SK-N-SH treated with all-trans-retinoic acid at 6 μM for 48 hours (cell line): Measurements from ENCODE around the gene SMARCC2.

Experiments
- ATAC-seq: fragments of 200-7000 bp; cut with Tn5 transposase; 3 replicates; pipeline ENCODE4 v1.9.1; 2020; ENCODE audit warnings: mild to moderate bottlenecking, moderate library complexity
- BACH2 ChIP-seq: fragments of 250-450 bp; sonication (Bioruptor Pico); IDR thresholded peaks from 2 replicates; pipeline ENCODE4 v1.9.0; 2021; ENCODE audit warnings: mild to moderate bottlenecking, borderline replicate concordance
- CREB5 ChIP-seq: fragments of 250-450 bp; sonication (Bioruptor Pico); IDR thresholded peaks from 2 replicates; pipeline ENCODE4 v1.5.1; 2020; ENCODE audit warnings: low read depth, mild to moderate bottlenecking, moderate library complexity
- CSDC2 ChIP-seq: fragments of 250-450 bp; sonication (Bioruptor Pico); IDR thresholded peaks from 2 replicates; pipeline ENCODE4 v1.5.0; 2020; ENCODE audit warnings: mild to moderate bottlenecking, moderate library complexity
- CSRNP3 ChIP-seq: fragments of 250-450 bp; sonication (Bioruptor Pico); IDR thresholded peaks from 2 replicates; pipeline ENCODE4 v1.5.1; 2021; ENCODE audit warnings: mild to moderate bottlenecking, moderate library complexity
- ESRRG ChIP-seq: fragments of 250-450 bp; sonication (Bioruptor Pico); IDR thresholded peaks from 2 replicates; pipeline ENCODE4 v1.6.1; 2021; ENCODE audit warnings: mild to moderate bottlenecking
- GLIS3 ChIP-seq: fragments of 250-450 bp; sonication (Bioruptor Pico); IDR thresholded peaks from 2 replicates; pipeline ENCODE4 v1.5.0; 2020; ENCODE audit warnings: mild to moderate bottlenecking, moderate library complexity
- ISL1 ChIP-seq: fragments of 250-450 bp; sonication (Bioruptor Pico); IDR thresholded peaks from 2 replicates; pipeline ENCODE4 v2.1.2; 2022; ENCODE audit warnings: mild to moderate bottlenecking, moderate library complexity
- OSR1 ChIP-seq: fragments of 250-450 bp; sonication (Bioruptor Pico); IDR thresholded peaks from 2 replicates; pipeline ENCODE4 v1.8.0; 2022; ENCODE audit warnings: moderate library complexity, mild to moderate bottlenecking, inconsistent platforms
- SNAI2 ChIP-seq: fragments of 250-450 bp; sonication (Bioruptor Pico); IDR thresholded peaks from 2 replicates; pipeline ENCODE4 v1.5.0; 2020; ENCODE audit warnings: mild to moderate bottlenecking, moderate library complexity
- TOX ChIP-seq: fragments of 250-450 bp; sonication (Bioruptor Pico); IDR thresholded peaks from 2 replicates; pipeline ENCODE4 v1.8.0; 2021; ENCODE audit warnings: mild to moderate bottlenecking, moderate library complexity, borderline replicate concordance
- TSHZ2 ChIP-seq: fragments of 250-450 bp; sonication (Bioruptor Pico); IDR thresholded peaks from 2 replicates; pipeline ENCODE4 v1.5.0; 2020; ENCODE audit warnings: mild to moderate bottlenecking, moderate library complexity
- ZC3H10 ChIP-seq: fragments of 250-450 bp; sonication (Bioruptor Pico); IDR thresholded peaks from 2 replicates; pipeline ENCODE4 v1.5.1; 2021; ENCODE audit warnings: mild to moderate bottlenecking, moderate library complexity
- ZFP3 ChIP-seq: fragments of 250-450 bp; sonication (Bioruptor Pico); IDR thresholded peaks from 2 replicates; pipeline ENCODE4 v1.5.0; 2020; ENCODE audit warnings: mild to moderate bottlenecking, moderate library complexity
- ZFP30 ChIP-seq: fragments of 450-650 bp; formaldehyde crosslinking; IDR thresholded peaks from 2 replicates; pipeline ENCODE4 v1.5.0; 2022; ENCODE audit warnings: mild to moderate bottlenecking, moderate library complexity
- ZNF70 ChIP-seq: fragments of 450-650 bp; formaldehyde crosslinking; IDR thresholded peaks from 2 replicates; pipeline ENCODE4 v1.5.0; 2020; ENCODE audit warnings: mild to moderate bottlenecking, moderate library complexity
- TF ChIP-seq, protein P1 (sequence below): fragments of 250-450 bp; sonication (Bioruptor Pico); IDR thresholded peaks from 2 replicates; pipeline ENCODE4 v1.8.0; 2020; ENCODE audit warnings: mild to moderate bottlenecking, moderate library complexity, borderline replicate concordance

SMARCC2 gene

GRCh38 chr12:56198836-56199235 lies 9.6 kb upstream of the SMARCC2 start (continued):
- TF ChIP-seq ESRRG (CRISPR knock-in tag), result peak; percentile 52; the same call in 1 of the 2 replicates
- no peak for TF ChIP-seq BACH2 (CRISPR knock-in tag)
- TF ChIP-seq GLIS3 (CRISPR knock-in tag), result peak; percentile 13; the same call in 1 of the 2 replicates
- no peak for TF ChIP-seq SNAI2 (CRISPR knock-in tag)

- TF ChIP-seq ZNF70 (CRISPR knock-in tag), result no peak
- TF ChIP-seq ZFP3 (CRISPR knock-in tag), result no peak
- no peak for TF ChIP-seq ISL1 (CRISPR knock-in tag)
- no peak for TF ChIP-seq OSR1 (CRISPR knock-in tag)
- TF ChIP-seq GLIS3 (CRISPR knock-in tag), result no peak
- no peak for TF ChIP-seq TSHZ2 (CRISPR knock-in tag)
- no peak for TF ChIP-seq ZC3H10 (CRISPR knock-in tag)
- no peak for TF ChIP-seq TOX (CRISPR knock-in tag)
- no peak for TF ChIP-seq ZFP30
- ATAC-seq, result no peak
Measured at GRCh38 chr12:56197921-56198635, 8.8 kb upstream of the SMARCC2 start.

DNA sequence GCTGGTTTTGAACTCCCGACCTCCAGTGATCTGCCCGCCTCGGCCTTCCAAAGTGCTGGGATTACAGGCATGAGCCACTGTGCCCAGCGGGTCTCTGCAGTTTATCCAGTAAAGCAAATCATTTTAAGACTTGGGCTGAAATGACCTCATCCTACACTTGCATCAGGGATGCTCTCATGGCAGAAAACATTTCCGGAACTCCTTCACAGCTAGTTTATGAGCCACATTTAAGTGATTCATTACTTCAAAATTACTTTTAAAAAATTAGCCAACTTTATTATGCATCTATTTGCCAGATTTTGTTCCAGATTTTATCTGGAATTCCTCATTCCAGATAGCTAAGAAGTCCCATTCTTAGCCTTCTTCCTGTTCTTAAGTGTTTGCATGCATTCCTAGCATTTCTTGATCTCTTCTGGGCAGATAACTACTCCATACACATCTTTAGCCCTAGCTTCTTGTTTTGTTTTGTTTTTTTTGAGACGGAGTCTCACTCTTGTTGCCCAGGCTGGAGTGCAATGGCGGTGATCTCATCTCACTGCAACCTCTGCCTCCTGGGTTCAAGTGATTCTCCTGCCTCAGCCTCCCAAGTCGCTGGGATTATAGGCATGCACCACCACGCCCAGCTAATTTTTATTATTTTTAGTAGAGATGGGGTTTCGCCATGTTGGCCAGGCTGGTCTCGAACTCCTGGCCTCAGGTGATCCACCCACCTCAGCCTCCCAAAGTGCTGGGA lies 7.7 kb upstream of the SMARCC2 start:
- peak; percentile 97 for TF ChIP-seq CREB5 (CRISPR knock-in tag)
- 0 out of 2 replicates have a peak, but pooled peaks have one; percentile 17 for TF ChIP-seq CSDC2 (CRISPR knock-in tag)
- peak; percentile 74 for TF ChIP-seq ZFP3 (CRISPR knock-in tag)
- 0 out of 2 replicates have a peak, but pooled peaks have one; percentile 68 for TF ChIP-seq ESRRG (CRISPR knock-in tag)
- TF ChIP-seq, protein P1, sequence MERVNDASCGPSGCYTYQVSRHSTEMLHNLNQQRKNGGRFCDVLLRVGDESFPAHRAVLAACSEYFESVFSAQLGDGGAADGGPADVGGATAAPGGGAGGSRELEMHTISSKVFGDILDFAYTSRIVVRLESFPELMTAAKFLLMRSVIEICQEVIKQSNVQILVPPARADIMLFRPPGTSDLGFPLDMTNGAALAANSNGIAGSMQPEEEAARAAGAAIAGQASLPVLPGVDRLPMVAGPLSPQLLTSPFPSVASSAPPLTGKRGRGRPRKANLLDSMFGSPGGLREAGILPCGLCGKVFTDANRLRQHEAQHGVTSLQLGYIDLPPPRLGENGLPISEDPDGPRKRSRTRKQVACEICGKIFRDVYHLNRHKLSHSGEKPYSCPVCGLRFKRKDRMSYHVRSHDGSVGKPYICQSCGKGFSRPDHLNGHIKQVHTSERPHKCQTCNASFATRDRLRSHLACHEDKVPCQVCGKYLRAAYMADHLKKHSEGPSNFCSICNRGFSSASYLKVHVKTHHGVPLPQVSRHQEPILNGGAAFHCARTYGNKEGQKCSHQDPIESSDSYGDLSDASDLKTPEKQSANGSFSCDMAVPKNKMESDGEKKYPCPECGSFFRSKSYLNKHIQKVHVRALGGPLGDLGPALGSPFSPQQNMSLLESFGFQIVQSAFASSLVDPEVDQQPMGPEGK (CRISPR knock-in tag), result peak; percentile 69; the same call in 1 of the 2 replicates
- TF ChIP-seq CSRNP3 (CRISPR knock-in tag), result peak; percentile 69; the same call in 1 of the 2 replicates
- TF ChIP-seq ISL1 (CRISPR knock-in tag), result peak; percentile 100
- peak; percentile 73; the same call in 1 of the 2 replicates for TF ChIP-seq SNAI2 (CRISPR knock-in tag)
- peak; percentile 87 for ATAC-seq

- ATAC-seq, result 0 out of 3 replicates have a peak, but pooled peaks have one; percentile 8
- TF ChIP-seq, protein P1 (CRISPR knock-in tag), result no peak
- TF ChIP-seq TSHZ2 (CRISPR knock-in tag), result peak; percentile 12; the same call in 1 of the 2 replicates
Measured at GRCh38 chr12:56193025-56193578, 3.8 kb upstream of the SMARCC2 start.
